GM12878 (cell line): ENCODE data around the gene GALNT11. TPM values are rescaled to one million over a fixed set of nuclear protein-coding genes. Genes with fewer than 3 reads are reported as not detected.

Source experiments
- ATAC-seq: fragments of 200-7000 bp; cut with Tn5 transposase; 3 replicates; pipeline ENCODE4 v1.9.1; 2020; ENCODE audit warnings: mild to moderate bottlenecking, moderate library complexity
- BruUV-seq: library from RNA; stranded (reverse); fragments of 400-500 nt; replicated peaks from 2 replicates; lab custom pipeline; 2021; lab: Mats Ljungman, UMichigan
- CTCF ChIA-PET: fragments of 300-600 bp; sonication (Branson Sonifier 250); formaldehyde crosslinking; extraction: SDS; loops from one replicate; lab custom pipeline; 2021; ENCODE audit warnings: inconsistent platforms; lab: Yijun Ruan, JAX
- POLR2A ChIA-PET: fragments of 350-600 bp; formaldehyde crosslinking; extraction: SDS; loops from one replicate; lab custom pipeline; 2021; ENCODE audit warnings: inconsistent platforms; lab: Charles Lee
- RAD21 ChIA-PET: fragments of 300-600 bp; sonication (Branson Sonifier 250); formaldehyde crosslinking; loops from one replicate; lab custom pipeline; 2023; ENCODE audit warnings: antibody characterized with exemption; ENCODE audit not compliant: unreplicated experiment; lab: Charles Lee
- SMC1A ChIA-PET: fragments of 300-600 bp; sonication (Branson Sonifier 250); formaldehyde crosslinking; loops from one replicate; lab custom pipeline; 2023; ENCODE audit not compliant: unreplicated experiment, uncharacterized antibody; lab: Charles Lee
- DNase-seq: peaks from one replicate; pipeline ENCODE4 v3.0.0-alpha.2; 2011; ENCODE audit warnings: low read depth, low spot score
- FAIRE-seq: peaks from 3 replicates; lab custom pipeline; 2011; peaks lifted over from hg19 to GRCh38; lab: Jason Lieb, UNC
- H2AFZ ChIP-seq: 2 replicates; pipeline ENCODE4 v1.6.0; 2011; ENCODE audit warnings: low read depth, low read length, control low read depth; ENCODE audit not compliant: control insufficient read depth
- H3K27ac ChIP-seq: 2 replicates; pipeline ENCODE4 v1.5.1; 2011; ENCODE audit warnings: control low read depth; ENCODE audit not compliant: control insufficient read depth, insufficient read depth
- H3K27me3 ChIP-seq, 2 experiments: replicated peaks in 1 of 2; 2 replicates each; pipeline versions ENCODE4 v1.6.0 to v1.6.1; 2011; ENCODE audit warnings: low read length in 1 of 2; ENCODE audit not compliant: control insufficient read depth in 2 of 2, insufficient read depth in 2 of 2
- H3K36me3 ChIP-seq, 2 experiments: 2 replicates each; pipeline ENCODE4 v1.5.1; 2011; ENCODE audit warnings: low read length in 1 of 2; ENCODE audit not compliant: control insufficient read depth in 2 of 2, insufficient read depth in 2 of 2
- H3K4me1 ChIP-seq: 2 replicates; pipeline ENCODE4 v1.6.1; 2011; ENCODE audit warnings: mild to moderate bottlenecking, low read length, moderate library complexity, mixed read lengths; ENCODE audit not compliant: control insufficient read depth, insufficient read depth
- H3K4me2 ChIP-seq: 2 replicates; pipeline ENCODE4 v1.6.0; 2011; ENCODE audit warnings: control low read depth; ENCODE audit not compliant: control insufficient read depth, insufficient read depth
- H3K4me3 ChIP-seq: fragments of 200-600 bp; sonication (generic); 2 replicates; pipeline ENCODE4 v1.5.1; 2016
- H3K79me2 ChIP-seq: 2 replicates; pipeline ENCODE4 v1.6.0; 2011; ENCODE audit warnings: low read length; ENCODE audit not compliant: control insufficient read depth, insufficient read depth
- H3K9ac ChIP-seq: 2 replicates; pipeline ENCODE4 v1.8.0; 2011; ENCODE audit warnings: low read length, control low read depth, mixed read lengths; ENCODE audit not compliant: control insufficient read depth, insufficient read depth
- H3K9me3 ChIP-seq: replicated peaks from 3 replicates; pipeline ENCODE4 v1.5.1; 2011; ENCODE audit warnings: mild to moderate bottlenecking, low read length; ENCODE audit not compliant: control insufficient read depth, insufficient read depth
- H4K20me1 ChIP-seq: 2 replicates; pipeline ENCODE4 v1.6.0; 2011; ENCODE audit not compliant: control insufficient read depth, insufficient read depth
- CHD4 ChIP-seq: fragments of 200-600 bp; sonication (generic); IDR thresholded peaks from 2 replicates; pipeline ENCODE4 v1.6.1; 2016; ENCODE audit warnings: mild to moderate bottlenecking
- CREB1 ChIP-seq: IDR thresholded peaks from 2 replicates; pipeline ENCODE4 v1.6.1; 2012; ENCODE audit warnings: low read depth, mild to moderate bottlenecking, inconsistent platforms
- ETV6 ChIP-seq, 2 experiments: fragments of 450-650 bp in 1 of 2; IDR thresholded peaks in 1 of 2; conservative IDR thresholded peaks in 1 of 2; 2 replicates each; pipeline ENCODE4 v1.6.1; 2014; ENCODE audit warnings: antibody characterized with exemption in 1 of 2, borderline replicate concordance in 1 of 2, low read depth in 1 of 2, mild to moderate bottlenecking in 1 of 2, moderate library complexity in 1 of 2
- GABPA ChIP-seq: IDR thresholded peaks from 2 replicates; pipeline ENCODE4 v1.6.1; 2014; ENCODE audit warnings: antibody characterized with exemption, low read depth, mild to moderate bottlenecking, inconsistent platforms
- HDGF ChIP-seq: fragments of 450-650 bp; IDR thresholded peaks from 2 replicates; pipeline ENCODE4 v1.6.1; 2016; ENCODE audit warnings: antibody characterized with exemption
- KAT2A ChIP-seq: conservative IDR thresholded peaks from 2 replicates; pipeline ENCODE4 v1.6.1; 2011; ENCODE audit warnings: low read depth, low read length; ENCODE audit not compliant: control insufficient read depth
- NFYA ChIP-seq: IDR thresholded peaks from 2 replicates; pipeline ENCODE4 v1.6.1; 2011; ENCODE audit warnings: low read depth, mild to moderate bottlenecking, low read length, improper control_type of control experiment, borderline replicate concordance
- NR2C2 ChIP-seq: IDR thresholded peaks from 2 replicates; pipeline ENCODE4 v1.6.1; 2011; ENCODE audit warnings: borderline replicate concordance, low read depth; ENCODE audit not compliant: control insufficient read depth, insufficient read length
- NR2F1 ChIP-seq: fragments of 450-650 bp; conservative IDR thresholded peaks from 2 replicates; pipeline ENCODE4 v1.6.1; 2017; ENCODE audit warnings: mild to moderate bottlenecking
- RUNX3 ChIP-seq: IDR thresholded peaks from 2 replicates; pipeline ENCODE4 v1.6.1; 2012; ENCODE audit warnings: low read length, inconsistent platforms
- TCF7 ChIP-seq: IDR thresholded peaks from 2 replicates; pipeline ENCODE4 v1.6.1; 2014; ENCODE audit warnings: antibody characterized with exemption, borderline replicate concordance
- ZZZ3 ChIP-seq: IDR thresholded peaks from 2 replicates; pipeline ENCODE4 v1.6.1; 2011; ENCODE audit warnings: low read depth; ENCODE audit not compliant: control insufficient read depth, insufficient read length
- WGBS: methylation state at CpG from one replicate; pipeline ENCODE4 v1.1.6; 2016; ENCODE audit warnings: low lambda C conversion rate; ENCODE audit not compliant: insufficient replicate concordance, insufficient coverage; ENCODE audit errors: missing lambda C conversion rate; 5-methylcytosine and 5-hydroxymethylcytosine counted together
- in situ Hi-C: fragments of 300-500 bp; cut with MboI; formaldehyde crosslinking; loops from 9 replicates; pipeline ENCODE4 v1.14.3; 2018; ENCODE audit warnings: mixed read lengths
- intact Hi-C: fragments of 100-400 bp; cut with micrococcal nuclease; formaldehyde crosslinking; loops from one replicate; pipeline ENCODE4 v1.14.2; 2022; ENCODE audit not compliant: unreplicated experiment
- polyA plus RNA-seq, 11 experiments: library from polyadenylated mRNA; depleted of rRNA in 4 of 11; unstranded in 6 of 11; stranded (reverse) in 5 of 11; fragments of >200 nt; fragmentation: Nextera tagmentation in 4 of 11; fragmentation: Illumina TruSeq in 1 of 11; extraction: Ambion mirVana in 4 of 11; extraction: Trizol in 1 of 11; gene quantifications; 1 replicate in 1 of 11; 2 replicates in 10 of 11; pipeline versions ENCODE4 v1.2.1 to v1.2.3, GENCODE V29; 2011 to 2016; ENCODE audit warnings: inconsistent platforms in 2 of 11, missing spikeins in 2 of 11, low read depth in 1 of 11
- total RNA-seq, 4 experiments: library from RNA; depleted of rRNA in 3 of 4; stranded (reverse); fragments of >200 nt in 3 of 4; fragmentation: Illumina TruSeq in 1 of 4; extraction: Trizol in 1 of 4; gene quantifications; 2 replicates each; pipeline versions ENCODE4 v1.2.1 to v1.2.3, GENCODE V29; 2013 to 2021
- TF ChIP-seq, protein P1 (sequence below): fragments of 450-650 bp; IDR thresholded peaks from 2 replicates; pipeline ENCODE4 v1.6.1; 2017; ENCODE audit warnings: borderline replicate concordance

The GALNT11 gene
- total and polyA plus RNA-seq, 10 of the 15 experiments (the other 5 are each of a cell fraction or from before 2014, with no cell fraction given), result 2.0 to 9.5 (median 6.4) TPM

DNA sequence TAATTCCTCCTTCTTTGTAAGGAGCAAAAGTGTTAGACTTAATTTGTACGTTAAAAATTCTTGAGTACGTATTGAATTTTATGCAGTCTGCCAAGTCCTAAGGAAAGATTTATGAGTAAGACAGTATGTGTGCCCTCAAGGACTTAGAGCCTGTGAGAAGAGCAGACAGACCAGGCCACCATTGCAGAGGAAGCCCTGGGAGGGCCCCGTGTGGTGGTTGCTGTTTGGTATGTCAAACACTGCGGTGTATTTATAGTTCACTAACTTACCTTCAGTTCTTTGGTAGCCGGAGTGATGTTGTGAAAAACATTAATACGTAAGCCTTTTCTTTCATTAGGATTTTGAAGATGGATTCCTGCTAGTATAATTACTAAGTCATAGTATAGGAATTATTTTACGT, 82.9 kb downstream of the GALNT11 start:
- Histone ChIP-seq H3K27me3 (no peaks in the 10 kb centered on the region), H3K9ac (no peak overlapping the region), H3K4me2 (no peak overlapping the region), H3K9me3 (no peaks in the 10 kb centered on the region), H3K36me3 (no peaks in the 10 kb centered on the region; a peak in 1 of 4 replicates), H3K4me1 (no peaks in the 10 kb centered on the region), H3K27ac (no peak overlapping the region), H3K79me2 (no peaks in the 10 kb centered on the region), H2AFZ (no peak overlapping the region), H4K20me1 (no peaks in the 10 kb centered on the region), H3K4me3 (no peak overlapping the region)
- no peak for TF ChIP-seq RUNX3
- TF ChIP-seq NR2F1, result no peak
- no peak for TF ChIP-seq ETV6 (conservative IDR thresholded peaks at IDR 0.05 in 1 of 2, IDR thresholded peaks at IDR 0.05 in 1 of 2; ENCODE audit: borderline replicate concordance in 1 of 2, low read depth in 1 of 2)
- TF ChIP-seq ZZZ3, result no peak
- TF ChIP-seq NFYA, result no peak
- no peak for TF ChIP-seq NR2C2
- TF ChIP-seq CHD4, result no peak
- no peak for TF ChIP-seq KAT2A
- TF ChIP-seq GABPA, result no peak
- in situ Hi-C loops (no loop called here), intact Hi-C loops (no loop called here)
- no TSS peak for BruUV-seq
- ChIA-PET RAD21 (no interaction called here), CTCF (no interaction called here), POLR2A (no interaction called here), SMC1A (no interaction called here)
- 92% methylated on average over 7 of the region's 7 CpGs for WGBS
- DNase-seq, result no peak
- no peak for FAIRE-seq
- ATAC-seq, result 0 out of 3 replicates have a peak, but pooled peaks have one; percentile 31

DNA sequence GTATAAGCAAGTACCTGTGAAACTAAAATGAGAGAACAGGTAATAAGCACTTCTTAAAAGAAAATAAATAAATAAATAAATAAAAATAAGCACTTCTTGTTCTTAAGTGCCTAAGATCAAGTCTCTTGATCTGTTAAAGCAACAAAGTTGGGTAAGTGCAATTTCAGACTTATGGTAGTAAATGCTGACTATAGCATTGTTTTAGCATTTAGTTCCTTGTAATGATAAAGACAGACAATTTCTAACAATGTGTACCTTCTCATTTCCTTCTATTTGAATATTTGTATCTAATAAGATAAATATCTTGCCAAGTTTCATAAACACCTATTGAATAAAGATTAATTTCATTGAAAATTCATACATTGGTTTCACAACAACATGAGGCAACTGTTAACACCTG, 87.4 kb downstream of the GALNT11 start:
- CTCF ChIA-PET, result interaction anchor here (0.6 kb wide), 1 partner anchor 11 kb away, joined by 3 read pairs; no protein-coding TSS in a partner anchor
- POLR2A ChIA-PET, result no interaction called here
- Histone ChIP-seq H3K9me3 (no peaks in the 10 kb centered on the region), H3K9ac (no peak overlapping the region), H3K36me3 (peaks cover 2 to 7% of the 10 kb centered on the region in 2 experiments; a peak in 3 of 4 replicates), H2AFZ (no peak overlapping the region), H3K4me3 (no peak overlapping the region), H3K4me1 (no peaks in the 10 kb centered on the region), H3K27ac (no peak overlapping the region), H3K4me2 (no peak overlapping the region), H3K27me3 (no peaks in the 10 kb centered on the region), H3K79me2 (no peaks in the 10 kb centered on the region), H4K20me1 (no peaks in the 10 kb centered on the region)
- DNase-seq (no peak), FAIRE-seq (no peak), ATAC-seq (no peak)
- in situ Hi-C loops (no loop called here), intact Hi-C loops (no loop called here)
- BruUV-seq, result no TSS peak
- RAD21 ChIA-PET, result no interaction called here
- SMC1A ChIA-PET, result interaction anchor here (1.3 kb wide), 1 partner anchor 8 kb away, joined by 3 read pairs; no protein-coding TSS in a partner anchor
- no peak for TF ChIP-seq CREB1
- no peak for TF ChIP-seq TCF7
- no peak for TF ChIP-seq HDGF
- TF ChIP-seq, protein P1, sequence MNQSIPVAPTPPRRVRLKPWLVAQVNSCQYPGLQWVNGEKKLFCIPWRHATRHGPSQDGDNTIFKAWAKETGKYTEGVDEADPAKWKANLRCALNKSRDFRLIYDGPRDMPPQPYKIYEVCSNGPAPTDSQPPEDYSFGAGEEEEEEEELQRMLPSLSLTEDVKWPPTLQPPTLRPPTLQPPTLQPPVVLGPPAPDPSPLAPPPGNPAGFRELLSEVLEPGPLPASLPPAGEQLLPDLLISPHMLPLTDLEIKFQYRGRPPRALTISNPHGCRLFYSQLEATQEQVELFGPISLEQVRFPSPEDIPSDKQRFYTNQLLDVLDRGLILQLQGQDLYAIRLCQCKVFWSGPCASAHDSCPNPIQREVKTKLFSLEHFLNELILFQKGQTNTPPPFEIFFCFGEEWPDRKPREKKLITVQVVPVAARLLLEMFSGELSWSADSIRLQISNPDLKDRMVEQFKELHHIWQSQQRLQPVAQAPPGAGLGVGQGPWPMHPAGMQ, result no peak
